H1 (cell line): ENCODE measurements around the gene RFX2. TPM values are rescaled to one million over a fixed set of nuclear protein-coding genes. Genes with fewer than 3 reads are reported as not detected.

Source experiments
- CTCF ChIA-PET: fragments of 300-600 bp; sonication (Branson Sonifier 250); formaldehyde crosslinking; loops from one replicate; lab custom pipeline; 2021; ENCODE audit not compliant: partially characterized antibody; lab: Charles Lee
- POLR2A ChIA-PET: fragments of 300-600 bp; sonication (Branson Sonifier 250); formaldehyde crosslinking; loops from one replicate; lab custom pipeline; 2021; ENCODE audit warnings: inconsistent platforms; ENCODE audit not compliant: partially characterized antibody; lab: Charles Lee
- DNase-seq, 2 experiments: peaks; one replicate each; pipeline versions ENCODE4 v3.0.0 to v3.0.0-alpha.2; 2010 to 2022; ENCODE audit warnings: low spot score in 2 of 2, low read depth in 1 of 2, mixed read lengths in 1 of 2
- FAIRE-seq: peaks from 2 replicates; lab custom pipeline; 2011; peaks lifted over from hg19 to GRCh38; lab: Jason Lieb, UNC
- H2AFZ ChIP-seq: 2 replicates; pipeline ENCODE4 v1.8.1; 2012; ENCODE audit warnings: low read length, inconsistent platforms
- H2AK5ac ChIP-seq: 2 replicates; pipeline ENCODE4 v1.6.1; 2013; ENCODE audit warnings: low read depth, low read length
- H2BK120ac ChIP-seq: replicated peaks from 2 replicates; pipeline ENCODE3; 2013; ENCODE audit warnings: low read depth, low read length, inconsistent platforms
- H2BK12ac ChIP-seq: 2 replicates; pipeline ENCODE4 v1.6.1; 2013; ENCODE audit warnings: low read depth, low read length
- H2BK15ac ChIP-seq: 2 replicates; pipeline ENCODE4 v1.6.1; 2013; ENCODE audit warnings: low read length
- H2BK20ac ChIP-seq: 2 replicates; pipeline ENCODE4 v1.6.1; 2013; ENCODE audit warnings: low read length
- H2BK5ac ChIP-seq: 2 replicates; pipeline ENCODE4 v1.6.1; 2013; ENCODE audit warnings: low read depth, low read length
- H3K14ac ChIP-seq: 2 replicates; pipeline ENCODE4 v1.6.1; 2013; ENCODE audit warnings: inconsistent platforms; ENCODE audit not compliant: insufficient read length
- H3K18ac ChIP-seq: 2 replicates; pipeline ENCODE4 v1.6.1; 2013; ENCODE audit warnings: low read length; ENCODE audit errors: extremely low read depth
- H3K23ac ChIP-seq: 2 replicates; pipeline ENCODE4 v1.6.1; 2013; ENCODE audit warnings: inconsistent platforms; ENCODE audit not compliant: insufficient read length
- H3K23me2 ChIP-seq: 2 replicates; pipeline ENCODE4 v1.6.1; 2013; ENCODE audit warnings: low read depth, low read length
- H3K27ac ChIP-seq: 2 replicates; pipeline ENCODE4 v1.6.1; 2011; ENCODE audit warnings: low read depth, low read length, inconsistent platforms
- H3K27me3 ChIP-seq, 4 experiments: replicated peaks in 1 of 4; 1 replicate in 1 of 4; 2 replicates in 3 of 4; pipeline versions ENCODE4 v1.6.1 to v1.8.1; 2011 to 2013; ENCODE audit warnings: low read length in 3 of 4, mild to moderate bottlenecking in 3 of 4, inconsistent platforms in 2 of 4, mixed read lengths in 2 of 4, moderate library complexity in 1 of 4; ENCODE audit not compliant: control insufficient read depth in 3 of 4, insufficient read depth in 3 of 4; ENCODE audit errors: extremely low read depth in 1 of 4
- H3K36me3 ChIP-seq, 4 experiments: 2 replicates each; pipeline versions ENCODE4 v1.6.1 to v1.8.1; 2011 to 2013; ENCODE audit warnings: mild to moderate bottlenecking in 4 of 4, low read length in 3 of 4, moderate library complexity in 2 of 4, control low read depth in 1 of 4, inconsistent platforms in 1 of 4; ENCODE audit not compliant: insufficient read depth in 4 of 4, control insufficient read depth in 2 of 4
- H3K4ac ChIP-seq: replicated peaks from 2 replicates; pipeline ENCODE3; 2013; ENCODE audit warnings: low read length, low read depth, mixed read lengths, inconsistent platforms; ENCODE audit not compliant: insufficient read length
- H3K4me1 ChIP-seq, 4 experiments: replicated peaks in 1 of 4; 1 replicate in 1 of 4; 2 replicates in 3 of 4; pipeline versions ENCODE4 v1.6.1 to v1.8.1; 2011 to 2013; ENCODE audit warnings: low read length in 3 of 4, inconsistent platforms in 2 of 4, mixed read lengths in 1 of 4; ENCODE audit not compliant: insufficient read depth in 4 of 4, control insufficient read depth in 3 of 4
- H3K4me2 ChIP-seq, 2 experiments: 2 replicates each; pipeline versions ENCODE4 v1.6.1 to v1.8.1; 2011 to 2013; ENCODE audit warnings: low read depth in 2 of 2, low read length in 2 of 2, control low read depth in 1 of 2, inconsistent platforms in 1 of 2, mild to moderate bottlenecking in 1 of 2; ENCODE audit not compliant: insufficient read depth in 1 of 2
- H3K4me3 ChIP-seq, 4 experiments: fragments of 200-600, 300-600 bp in 1 of 4; sonication (generic), shearing (Covaris generic), sonication (Bioruptor Twin) in 1 of 4; 2 replicates each; pipeline versions ENCODE4 v1.5.1 to v1.8.1; 2011 to 2016; ENCODE audit warnings: low read length in 4 of 4, low read depth in 3 of 4, control low read depth in 2 of 4, inconsistent platforms in 2 of 4, mild to moderate bottlenecking in 2 of 4, mixed read lengths in 1 of 4, moderate library complexity in 1 of 4; ENCODE audit not compliant: insufficient read depth in 2 of 4; ENCODE audit errors: extremely low read depth in 1 of 4
- H3K56ac ChIP-seq: replicated peaks from 2 replicates; pipeline ENCODE3; 2013; ENCODE audit warnings: low read depth, mild to moderate bottlenecking, mixed read lengths, low read length, inconsistent platforms; ENCODE audit not compliant: insufficient read length
- H3K79me1 ChIP-seq: 2 replicates; pipeline ENCODE4 v1.6.1; 2013; ENCODE audit warnings: low read depth, low read length, control low read depth
- H3K79me2 ChIP-seq, 2 experiments: 2 replicates each; pipeline versions ENCODE4 v1.6.1 to v1.8.1; 2012 to 2013; ENCODE audit warnings: low read length in 2 of 2, mild to moderate bottlenecking in 2 of 2, inconsistent platforms in 1 of 2; ENCODE audit not compliant: insufficient read depth in 2 of 2, control insufficient read depth in 1 of 2
- H3K9ac ChIP-seq, 4 experiments: replicated peaks in 1 of 4; 1 replicate in 1 of 4; 2 replicates in 3 of 4; pipeline versions ENCODE4 v1.6.1 to v1.8.1; 2011 to 2013; ENCODE audit warnings: low read depth in 3 of 4, low read length in 3 of 4, control low read depth in 2 of 4, mild to moderate bottlenecking in 2 of 4, moderate library complexity in 2 of 4, inconsistent platforms in 1 of 4; ENCODE audit errors: extremely low read depth in 1 of 4
- H3K9me3 ChIP-seq, 2 experiments: 2 replicates each; pipeline versions ENCODE4 v1.6.1 to v1.8.1; 2012 to 2013; ENCODE audit warnings: mild to moderate bottlenecking in 2 of 2, moderate library complexity in 2 of 2, control low read depth in 1 of 2, inconsistent platforms in 1 of 2, low read depth in 1 of 2, low read length in 1 of 2, mixed read lengths in 1 of 2; ENCODE audit not compliant: insufficient read depth in 2 of 2
- H4K20me1 ChIP-seq, 2 experiments: replicated peaks in 1 of 2; 2 replicates each; pipeline versions ENCODE3 to v1.8.1; 2011 to 2013; ENCODE audit warnings: inconsistent platforms in 2 of 2, low read length in 2 of 2, mild to moderate bottlenecking in 1 of 2; ENCODE audit not compliant: insufficient read depth in 2 of 2, control insufficient read depth in 1 of 2
- H4K5ac ChIP-seq: 2 replicates; pipeline ENCODE4 v1.6.1; 2013; ENCODE audit warnings: low read length, low read depth, mixed read lengths, inconsistent platforms; ENCODE audit not compliant: insufficient read length
- H4K8ac ChIP-seq: 2 replicates; pipeline ENCODE4 v1.8.0; 2013; ENCODE audit warnings: mild to moderate bottlenecking, moderate library complexity, low read length, inconsistent platforms; ENCODE audit not compliant: insufficient read depth; ENCODE audit errors: extremely low read depth
- H4K91ac ChIP-seq: replicated peaks from 2 replicates; pipeline ENCODE3; 2013; ENCODE audit warnings: low read length, mixed read lengths, inconsistent platforms; ENCODE audit not compliant: insufficient read length
- WGBS, 2 experiments: shearing (Covaris generic) in 1 of 2; methylation state at CpG; one replicate each; pipeline versions ENCODE4 v1.1.6 to v1.1.7; 2013 to 2015; ENCODE audit warnings: low lambda C conversion rate in 2 of 2, mixed read lengths in 2 of 2, inconsistent platforms in 1 of 2, low coverage in 1 of 2, missing lambda C conversion rate in 1 of 2; ENCODE audit not compliant: insufficient replicate concordance in 2 of 2, insufficient coverage in 1 of 2, insufficient read length in 1 of 2; ENCODE audit errors: extremely low coverage in 1 of 2, missing lambda C conversion rate in 1 of 2; 5-methylcytosine and 5-hydroxymethylcytosine counted together
- polyA plus RNA-seq, 7 experiments: library from polyadenylated mRNA; depleted of rRNA in 3 of 7; stranded (reverse) in 5 of 7; unstranded in 2 of 7; fragments of >200 nt in 5 of 7; fragments of 200-250 nt in 2 of 7; gene quantifications; 1 replicate in 5 of 7; 2 replicates in 1 of 7; 4 replicates in 1 of 7; pipeline versions ENCODE4 v1.2.1 to v1.2.3, GENCODE V29; 2011 to 2013; ENCODE audit warnings: missing spikeins in 2 of 7, mixed read lengths in 2 of 7
- total RNA-seq: library from RNA; stranded (reverse); fragmentation: NEBNext Ultra II Directional; extraction: Animal tissue kit (Norgen Biotek cat#: 25700); gene quantifications from 2 replicates; pipeline ENCODE4 v1.2.1, GENCODE V29; 2021
- TF ChIP-seq, protein P1 (sequence below), 3 experiments: IDR thresholded peaks; 1 replicate in 2 of 3; 2 replicates in 1 of 3; pipeline versions ENCODE4 v1.5.1 to v1.6.1; 2011; ENCODE audit warnings: low read length in 3 of 3, mild to moderate bottlenecking in 3 of 3, inconsistent platforms in 2 of 3, low read depth in 1 of 3, moderate library complexity in 1 of 3; ENCODE audit not compliant: insufficient read depth in 1 of 3; ENCODE audit errors: control extremely low read depth in 1 of 3

Gene RFX2
- total and polyA plus RNA-seq, 2 of the 8 experiments (the other 6 are each of a cell fraction or from before 2014, with no cell fraction given) = 4.8 to 5.3 TPM

- Histone ChIP-seq H3K27ac (no peak overlapping the region), H3K27me3 (no peaks in the 10 kb centered on the region), H3K4me2 (no peak overlapping the region), H3K14ac (no peak overlapping the region), H3K79me2 (peaks cover 0 to 87% of the 10 kb centered on the region in 2 experiments; a peak in 3 of 4 replicates), H4K5ac (no peak overlapping the region), H2BK20ac (no peak overlapping the region), H2BK15ac (no peak overlapping the region), H4K20me1 (peaks cover 44 to 54% of the 10 kb centered on the region in 2 experiments), H3K9ac (no peak overlapping the region), H2AFZ (no peak overlapping the region), H3K36me3 (peaks cover 0 to 3% (median 0%) of the 10 kb centered on the region in 4 experiments; a peak in 2 of 8 replicates), H3K4me3 (no peak overlapping the region), H3K9me3 (no peaks in the 10 kb centered on the region), H3K56ac (no peak overlapping the region), H3K23me2 (no peaks in the 10 kb centered on the region), H3K23ac (no peak overlapping the region), H3K18ac (no peak overlapping the region), H4K8ac (no peak overlapping the region), H2AK5ac (no peak overlapping the region), H2BK120ac (no peak overlapping the region), H3K79me1 (peaks cover 29% of the 10 kb centered on the region), H4K91ac (no peak overlapping the region), H2BK12ac (no peak overlapping the region), H2BK5ac (no peak overlapping the region; the same call in 1 of the 2 replicates), H3K4ac (no peak overlapping the region), H3K4me1 (peaks cover 16 to 32% (median 27%) of the 10 kb centered on the region in 4 experiments)
- TF ChIP-seq, protein P1, sequence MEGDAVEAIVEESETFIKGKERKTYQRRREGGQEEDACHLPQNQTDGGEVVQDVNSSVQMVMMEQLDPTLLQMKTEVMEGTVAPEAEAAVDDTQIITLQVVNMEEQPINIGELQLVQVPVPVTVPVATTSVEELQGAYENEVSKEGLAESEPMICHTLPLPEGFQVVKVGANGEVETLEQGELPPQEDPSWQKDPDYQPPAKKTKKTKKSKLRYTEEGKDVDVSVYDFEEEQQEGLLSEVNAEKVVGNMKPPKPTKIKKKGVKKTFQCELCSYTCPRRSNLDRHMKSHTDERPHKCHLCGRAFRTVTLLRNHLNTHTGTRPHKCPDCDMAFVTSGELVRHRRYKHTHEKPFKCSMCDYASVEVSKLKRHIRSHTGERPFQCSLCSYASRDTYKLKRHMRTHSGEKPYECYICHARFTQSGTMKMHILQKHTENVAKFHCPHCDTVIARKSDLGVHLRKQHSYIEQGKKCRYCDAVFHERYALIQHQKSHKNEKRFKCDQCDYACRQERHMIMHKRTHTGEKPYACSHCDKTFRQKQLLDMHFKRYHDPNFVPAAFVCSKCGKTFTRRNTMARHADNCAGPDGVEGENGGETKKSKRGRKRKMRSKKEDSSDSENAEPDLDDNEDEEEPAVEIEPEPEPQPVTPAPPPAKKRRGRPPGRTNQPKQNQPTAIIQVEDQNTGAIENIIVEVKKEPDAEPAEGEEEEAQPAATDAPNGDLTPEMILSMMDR (IDR thresholded peaks at IDR 0.05; ENCODE audit: control extremely low read depth in 1 of 3, insufficient read depth in 1 of 3, low read depth in 1 of 3, low read length in 3 of 3) = no peak
- DNase-seq (no peak), FAIRE-seq (no peak)
- POLR2A ChIA-PET = interaction anchor here (1.1 kb wide), 1 partner anchor 9 kb away, joined by 3 read pairs; no protein-coding TSS in a partner anchor
- WGBS, 2 experiments = 80% methylated on average over 13 of the region's 13 CpGs; no CpG with 5 or more reads in 1 of the 2 experiments
- CTCF ChIA-PET = interaction anchor here (0.8 to 5.0 kb wide), 10 partner anchors 11 to 75 kb away, joined by 3 to 21 read pairs (median 3); no protein-coding TSS in a partner anchor
These were observed 162.9 kb downstream of the RFX2 start for GRCh38 chr19:5947435-5947834.
